BJ (cell line): Measurements from ENCODE around the gene PCNX2. TPM values are rescaled to one million over a fixed set of nuclear protein-coding genes. Genes with fewer than 3 reads are reported as not detected.

Source experiments
- CTCF ChIA-PET: fragments of 350-600 bp; formaldehyde crosslinking; extraction: SDS; loops from one replicate; lab custom pipeline; 2021; ENCODE audit warnings: antibody characterized with exemption, inconsistent platforms; lab: Yijun Ruan, JAX
- POLR2A ChIA-PET: fragments of 300-600 bp; sonication (Branson Sonifier 250); formaldehyde crosslinking; extraction: SDS; loops from one replicate; lab custom pipeline; 2021; ENCODE audit warnings: antibody characterized with exemption; lab: Charles Lee
- DNase-seq: peaks from one replicate; pipeline ENCODE4 v3.0.0-alpha.2; 2011; ENCODE audit warnings: low read depth
- H3K27me3 ChIP-seq: 2 replicates; pipeline ENCODE4 v1.6.0; 2011; ENCODE audit warnings: low read length; ENCODE audit not compliant: control insufficient read depth, insufficient read depth
- H3K36me3 ChIP-seq: 2 replicates; pipeline ENCODE4 v1.5.1; 2011; ENCODE audit warnings: low read length; ENCODE audit not compliant: control insufficient read depth, insufficient read depth
- H3K4me3 ChIP-seq: 2 replicates; pipeline ENCODE4 v1.5.1; 2011; ENCODE audit warnings: low read depth, mild to moderate bottlenecking, control low read depth, low read length
- CTCF ChIP-seq: IDR thresholded peaks from 2 replicates; pipeline ENCODE4 v1.5.1; 2011; ENCODE audit warnings: low read depth, mild to moderate bottlenecking, control low read depth, inconsistent platforms, low read length, moderate library complexity; ENCODE audit not compliant: insufficient read depth
- polyA plus RNA-seq: library from polyadenylated mRNA; depleted of rRNA; stranded (reverse); fragments of >200 nt; gene quantifications from 2 replicates; pipeline ENCODE4 v1.2.3, GENCODE V29; 2011

PCNX2 gene
- polyA plus RNA-seq, 1 experiment, result 10.1 TPM

GRCh38 chr1:232980355-232980978 is 315.1 kb downstream of the PCNX2 start:
- TF ChIP-seq CTCF, result no peak
- H3K36me3 ChIP-seq, result peaks cover 4% of the 10 kb centered on the region
- ChIA-PET CTCF (no interaction called here), POLR2A (no interaction called here)
- no peaks in the 10 kb centered on the region for H3K27me3 ChIP-seq
- H3K4me3 ChIP-seq, result no peak overlapping the region
- DNase-seq, result no peak

- ChIA-PET POLR2A (no interaction called here), CTCF (no interaction called here)
- no peak for DNase-seq
- TF ChIP-seq CTCF, result no peak
- no peaks in the 10 kb centered on the region for H3K27me3 ChIP-seq
- H3K36me3 ChIP-seq, result peaks cover 4% of the 10 kb centered on the region
- H3K4me3 ChIP-seq, result no peak overlapping the region
These were observed 316.0 kb downstream of the PCNX2 start for GRCh38 chr1:232979558-232979957.

GRCh38 chr1:232978815-232979214 is 316.7 kb downstream of the PCNX2 start:
- peaks cover 4% of the 10 kb centered on the region for H3K36me3 ChIP-seq
- no peak for TF ChIP-seq CTCF
- no peak overlapping the region for H3K4me3 ChIP-seq
- CTCF ChIA-PET, result interaction anchor here (1.4 kb wide), 1 partner anchor 12 kb away, joined by 3 read pairs; no protein-coding TSS in a partner anchor
- H3K27me3 ChIP-seq, result no peaks in the 10 kb centered on the region
- DNase-seq, result no peak
- POLR2A ChIA-PET, result no interaction called here

GRCh38 chr1:232978091-232978634 is 317.4 kb downstream of the PCNX2 start:
- ChIA-PET POLR2A (no interaction called here), CTCF (interaction anchor here (1.4 kb wide), 1 partner anchor 11 kb away, joined by 3 read pairs; no protein-coding TSS in a partner anchor)
- no peak for TF ChIP-seq CTCF
- Histone ChIP-seq H3K36me3 (peaks cover 4% of the 10 kb centered on the region), H3K4me3 (no peak overlapping the region), H3K27me3 (no peaks in the 10 kb centered on the region)
- no peak for DNase-seq

GRCh38 chr1:232974971-232975370 is 320.6 kb downstream of the PCNX2 start:
- H3K27me3 ChIP-seq, result no peaks in the 10 kb centered on the region
- peaks cover 8% of the 10 kb centered on the region for H3K36me3 ChIP-seq
- ChIA-PET CTCF (interaction anchor here (2.4 kb wide), 1 partner anchor 22 kb away, joined by 7 read pairs; no protein-coding TSS in a partner anchor), POLR2A (no interaction called here)
- no peak for TF ChIP-seq CTCF
- no peak overlapping the region for H3K4me3 ChIP-seq
- DNase-seq, result no peak
